ENCODE data around the gene GPR137C. TPM values are rescaled to one million over a fixed set of nuclear protein-coding genes. Genes with fewer than 3 reads are reported as not detected.
A peak's percentile ranks its signal among the peaks of the same experiment; 100 is the strongest.

Gene GPR137C
- total and polyA plus RNA-seq, 2 of the 13 experiments (the other 11 are each of a cell fraction or from before 2014, with no cell fraction given) = 0.34 to 0.51 TPM

DNA sequence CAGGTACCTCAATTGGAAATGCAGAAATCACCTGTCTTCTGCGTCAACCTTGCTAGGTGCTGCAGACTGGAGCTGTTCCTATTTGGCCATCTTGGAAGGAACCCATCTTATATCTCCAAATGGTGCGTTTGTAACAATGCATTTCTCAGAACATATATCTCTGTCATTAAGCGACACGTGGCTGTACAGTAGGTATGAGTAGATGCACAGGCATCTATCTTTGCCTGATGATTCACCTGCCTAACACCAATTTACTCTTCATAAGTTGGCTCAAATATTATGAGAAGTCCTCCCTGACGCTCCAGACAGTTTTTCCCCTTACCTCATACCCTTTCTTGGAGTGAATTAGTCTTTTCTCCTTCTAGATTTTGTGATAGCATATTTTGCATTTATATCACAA is 44.2 kb downstream of the GPR137C start (continued):
- TF ChIP-seq, protein P1, sequence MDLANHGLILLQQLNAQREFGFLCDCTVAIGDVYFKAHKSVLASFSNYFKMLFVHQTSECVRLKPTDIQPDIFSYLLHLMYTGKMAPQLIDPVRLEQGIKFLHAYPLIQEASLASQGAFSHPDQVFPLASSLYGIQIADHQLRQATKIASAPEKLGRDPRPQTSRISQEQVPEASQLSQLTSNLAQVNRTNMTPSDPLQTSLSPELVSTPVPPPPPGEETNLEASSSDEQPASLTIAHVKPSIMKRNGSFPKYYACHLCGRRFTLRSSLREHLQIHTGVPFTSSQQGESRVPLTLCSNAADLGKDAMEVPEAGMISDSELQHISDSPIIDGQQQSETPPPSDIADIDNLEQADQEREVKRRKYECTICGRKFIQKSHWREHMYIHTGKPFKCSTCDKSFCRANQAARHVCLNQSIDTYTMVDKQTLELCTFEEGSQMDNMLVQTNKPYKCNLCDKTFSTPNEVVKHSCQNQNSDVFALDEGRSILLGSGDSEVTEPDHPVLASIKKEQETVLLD (CRISPR knock-in tag; IDR thresholded peaks at IDR 0.05; ENCODE audit: low read depth) = no peak
- no peak for TF ChIP-seq SPEN (CRISPR knock-in tag; IDR thresholded peaks at IDR 0.05; ENCODE audit: low read depth)
- TF ChIP-seq SALL2 (CRISPR knock-in tag; IDR thresholded peaks at IDR 0.05) = no peak
- TF ChIP-seq ZNF660 (CRISPR knock-in tag; IDR thresholded peaks at IDR 0.05; ENCODE audit: borderline replicate concordance, low read depth) = no peak
- no peak for TF ChIP-seq ZNF879 (CRISPR knock-in tag; IDR thresholded peaks at IDR 0.05)
- TF ChIP-seq ELF1 (CRISPR knock-in tag; IDR thresholded peaks at IDR 0.05) = no peak
- TF ChIP-seq ZNF883 (CRISPR knock-in tag; IDR thresholded peaks at IDR 0.05; ENCODE audit: not compliant biosample characterization) = no peak

DNA sequence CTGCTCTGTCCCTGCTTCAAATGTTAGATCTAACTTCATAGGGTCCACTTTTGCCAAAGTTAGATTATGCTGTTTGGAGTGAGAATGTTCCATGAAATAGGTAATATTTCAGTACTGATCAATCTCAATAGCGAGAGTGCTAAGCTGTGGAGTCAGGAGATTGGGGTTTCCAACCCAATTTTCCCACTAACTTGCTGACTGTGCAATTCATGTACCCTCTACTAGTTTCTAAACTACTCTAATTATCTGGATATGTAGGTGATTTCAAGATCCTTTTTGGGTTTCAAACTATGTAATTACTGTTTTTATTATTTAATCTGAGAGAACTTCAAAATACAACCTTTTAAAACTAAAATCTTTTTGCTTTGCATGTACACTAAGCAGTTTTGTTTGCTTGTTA is 45.9 kb downstream of the GPR137C start:
- POLR2A ChIA-PET = no interaction called here
- WGBS (ENCODE audit: low lambda C conversion rate) = 65% methylated on average over 1 of the region's 1 CpG
- intact Hi-C loops (cut with micrococcal nuclease; ENCODE audit: unreplicated experiment) = no loop called here

More for the DNA sequence above, 45.9 kb downstream of the GPR137C start:
- Histone ChIP-seq H3K9ac (ENCODE audit: insufficient read depth, low read depth, low read length) (no peak overlapping the region), H4K20me1 (ENCODE audit: insufficient read depth, low read length) (no peaks in the 10 kb centered on the region), H3K36me3 (replicated peaks in 1 of 2; ENCODE audit: control insufficient read depth in 1 of 2, insufficient read depth in 2 of 2, low read length in 2 of 2) (no peaks in the 10 kb centered on the region), H3K4me2 (ENCODE audit: low read depth, low read length) (no peak overlapping the region), H3K4me1 (ENCODE audit: insufficient read depth, low read length) (peaks cover 15% of the 10 kb centered on the region), H3K27me3 (ENCODE audit: control insufficient read depth in 1 of 2, insufficient read depth in 2 of 2, low read length in 2 of 2) (no peaks in the 10 kb centered on the region), H3K79me2 (ENCODE audit: insufficient read depth, low read length) (no peaks in the 10 kb centered on the region), H3K9me3 (ENCODE audit: low read length) (no peaks in the 10 kb centered on the region), H2AFZ (ENCODE audit: low read length) (no peak overlapping the region), H3K27ac (ENCODE audit: extremely low read length, insufficient read depth, low read length) (no peak overlapping the region), H3K4me3 (replicated peaks in 1 of 3; ENCODE audit: insufficient read depth in 1 of 3, low read depth in 2 of 3, low read length in 3 of 3) (no peak overlapping the region)
- BruUV-seq (replicated peaks) = no TSS peak
- DNase-seq (ENCODE audit: low spot score) (no peak), FAIRE-seq (no peak), ATAC-seq (no peak)
- TF ChIP-seq MAFK (conservative IDR thresholded peaks at IDR 0.05 in 1 of 2, IDR thresholded peaks at IDR 0.05 in 1 of 2; ENCODE audit: low read length in 2 of 2) = peak; percentile 91 to 97
- TF ChIP-seq, protein P2, sequence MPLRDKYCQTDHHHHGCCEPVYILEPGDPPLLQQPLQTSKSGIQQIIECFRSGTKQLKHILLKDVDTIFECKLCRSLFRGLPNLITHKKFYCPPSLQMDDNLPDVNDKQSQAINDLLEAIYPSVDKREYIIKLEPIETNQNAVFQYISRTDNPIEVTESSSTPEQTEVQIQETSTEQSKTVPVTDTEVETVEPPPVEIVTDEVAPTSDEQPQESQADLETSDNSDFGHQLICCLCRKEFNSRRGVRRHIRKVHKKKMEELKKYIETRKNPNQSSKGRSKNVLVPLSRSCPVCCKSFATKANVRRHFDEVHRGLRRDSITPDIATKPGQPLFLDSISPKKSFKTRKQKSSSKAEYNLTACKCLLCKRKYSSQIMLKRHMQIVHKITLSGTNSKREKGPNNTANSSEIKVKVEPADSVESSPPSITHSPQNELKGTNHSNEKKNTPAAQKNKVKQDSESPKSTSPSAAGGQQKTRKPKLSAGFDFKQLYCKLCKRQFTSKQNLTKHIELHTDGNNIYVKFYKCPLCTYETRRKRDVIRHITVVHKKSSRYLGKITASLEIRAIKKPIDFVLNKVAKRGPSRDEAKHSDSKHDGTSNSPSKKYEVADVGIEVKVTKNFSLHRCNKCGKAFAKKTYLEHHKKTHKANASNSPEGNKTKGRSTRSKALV (CRISPR knock-in tag; IDR thresholded peaks at IDR 0.05) = no peak
- TF ChIP-seq, protein P3, sequence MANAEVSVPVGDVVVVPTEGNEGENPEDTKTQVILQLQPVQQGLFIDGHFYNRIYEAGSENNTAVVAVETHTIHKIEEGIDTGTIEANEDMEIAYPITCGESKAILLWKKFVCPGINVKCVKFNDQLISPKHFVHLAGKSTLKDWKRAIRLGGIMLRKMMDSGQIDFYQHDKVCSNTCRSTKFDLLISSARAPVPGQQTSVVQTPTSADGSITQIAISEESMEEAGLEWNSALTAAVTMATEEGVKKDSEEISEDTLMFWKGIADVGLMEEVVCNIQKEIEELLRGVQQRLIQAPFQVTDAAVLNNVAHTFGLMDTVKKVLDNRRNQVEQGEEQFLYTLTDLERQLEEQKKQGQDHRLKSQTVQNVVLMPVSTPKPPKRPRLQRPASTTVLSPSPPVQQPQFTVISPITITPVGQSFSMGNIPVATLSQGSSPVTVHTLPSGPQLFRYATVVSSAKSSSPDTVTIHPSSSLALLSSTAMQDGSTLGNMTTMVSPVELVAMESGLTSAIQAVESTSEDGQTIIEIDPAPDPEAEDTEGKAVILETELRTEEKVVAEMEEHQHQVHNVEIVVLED (CRISPR knock-in tag; IDR thresholded peaks at IDR 0.05; ENCODE audit: borderline replicate concordance) = no peak
- TF ChIP-seq TAF1 (CRISPR knock-in tag; IDR thresholded peaks at IDR 0.05) = no peak
- no peak for TF ChIP-seq ZC3H13 (CRISPR knock-in tag; IDR thresholded peaks at IDR 0.05)
- TF ChIP-seq MAFF (IDR thresholded peaks at IDR 0.05; ENCODE audit: low read depth, low read length) = peak; percentile 94
- in situ Hi-C loops (cut with HindIII; ENCODE audit: extremely low pct_ligation_motif_present, low pct_unique_long_range_greater_than_20kb) = no loop called here
- CTCF ChIA-PET (ENCODE audit: low intra/inter-chr PET ratio, low total read pairs) = no interaction called here

Measured in HepG2 (cell line).